GM12872 (cell line): Measurements from ENCODE around the gene AGA.

Experiments
- TF ChIP-seq, protein P1 (sequence below): IDR thresholded peaks from 3 replicates; pipeline ENCODE4 v1.5.1; 2011; ENCODE audit warnings: low read depth, mild to moderate bottlenecking, low read length, moderate library complexity; ENCODE audit not compliant: insufficient read depth

The AGA gene

DNA sequence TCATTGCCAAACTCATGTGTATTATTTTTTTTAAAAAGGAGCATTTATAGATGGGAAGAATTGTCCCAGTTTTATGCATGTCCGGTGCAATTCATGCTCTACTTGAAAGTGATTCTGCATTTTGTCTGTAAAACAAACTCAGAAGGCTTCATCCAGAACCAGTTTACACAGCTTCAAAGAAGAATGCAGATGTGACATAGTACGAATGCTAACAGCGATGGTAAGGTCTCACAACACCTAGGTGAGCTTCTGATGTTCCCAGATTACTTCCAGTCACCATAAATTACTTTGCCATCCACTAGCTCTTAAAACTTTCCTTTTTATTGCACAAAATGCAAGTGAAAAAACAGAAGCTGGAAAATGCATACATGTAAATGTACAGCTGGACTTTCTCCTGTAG lies 41.5 kb upstream of the AGA start:
- TF ChIP-seq, protein P1, sequence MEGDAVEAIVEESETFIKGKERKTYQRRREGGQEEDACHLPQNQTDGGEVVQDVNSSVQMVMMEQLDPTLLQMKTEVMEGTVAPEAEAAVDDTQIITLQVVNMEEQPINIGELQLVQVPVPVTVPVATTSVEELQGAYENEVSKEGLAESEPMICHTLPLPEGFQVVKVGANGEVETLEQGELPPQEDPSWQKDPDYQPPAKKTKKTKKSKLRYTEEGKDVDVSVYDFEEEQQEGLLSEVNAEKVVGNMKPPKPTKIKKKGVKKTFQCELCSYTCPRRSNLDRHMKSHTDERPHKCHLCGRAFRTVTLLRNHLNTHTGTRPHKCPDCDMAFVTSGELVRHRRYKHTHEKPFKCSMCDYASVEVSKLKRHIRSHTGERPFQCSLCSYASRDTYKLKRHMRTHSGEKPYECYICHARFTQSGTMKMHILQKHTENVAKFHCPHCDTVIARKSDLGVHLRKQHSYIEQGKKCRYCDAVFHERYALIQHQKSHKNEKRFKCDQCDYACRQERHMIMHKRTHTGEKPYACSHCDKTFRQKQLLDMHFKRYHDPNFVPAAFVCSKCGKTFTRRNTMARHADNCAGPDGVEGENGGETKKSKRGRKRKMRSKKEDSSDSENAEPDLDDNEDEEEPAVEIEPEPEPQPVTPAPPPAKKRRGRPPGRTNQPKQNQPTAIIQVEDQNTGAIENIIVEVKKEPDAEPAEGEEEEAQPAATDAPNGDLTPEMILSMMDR: no peak

- TF ChIP-seq, protein P1: no peak
Measured at GRCh38 chr4:177483271-177483670, 41.0 kb upstream of the AGA start.

DNA sequence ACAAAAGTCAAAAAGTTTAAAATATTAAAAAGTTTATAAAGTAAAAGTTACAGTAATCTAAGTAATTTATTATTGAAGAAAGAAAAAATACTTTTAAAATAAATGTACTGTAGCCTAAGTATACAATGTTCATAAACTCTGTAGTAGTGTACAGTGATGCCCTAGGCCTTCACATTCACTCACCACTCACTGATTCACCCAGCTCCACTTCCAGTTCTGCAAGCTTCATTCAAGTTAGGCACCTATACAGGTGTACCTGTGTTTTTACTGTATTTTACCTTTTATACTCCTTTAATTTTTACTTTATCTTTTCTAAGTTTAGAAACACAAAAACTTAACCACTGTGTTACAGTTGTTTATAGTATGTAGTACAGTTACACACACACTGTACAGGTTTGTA lies 40.1 kb upstream of the AGA start:
- TF ChIP-seq, protein P1: no peak

DNA sequence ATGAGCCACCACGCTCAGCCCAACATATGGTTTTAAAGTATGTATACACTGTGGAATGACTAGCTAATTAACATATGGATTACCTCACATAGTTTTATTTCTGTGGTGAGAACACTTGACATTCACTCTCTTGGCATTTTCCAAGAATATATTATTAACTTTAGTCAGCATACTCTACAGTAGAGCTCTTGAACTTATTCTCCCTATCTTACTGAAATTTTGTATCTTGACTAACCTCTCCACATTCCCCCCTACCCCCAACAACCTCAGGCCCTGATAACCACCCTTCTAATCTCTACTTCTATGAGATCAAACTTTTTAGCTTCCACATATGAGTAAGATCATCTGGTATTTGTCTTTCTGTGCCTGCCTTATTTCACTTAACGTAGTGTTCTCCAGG lies 38.6 kb upstream of the AGA start:
- TF ChIP-seq, protein P1: no peak

GRCh38 chr4:177479063-177479462 lies 36.8 kb upstream of the AGA start:
- TF ChIP-seq, protein P1: no peak

- TF ChIP-seq, protein P1: no peak
Measured at GRCh38 chr4:177478496-177478895, 36.3 kb upstream of the AGA start.

DNA sequence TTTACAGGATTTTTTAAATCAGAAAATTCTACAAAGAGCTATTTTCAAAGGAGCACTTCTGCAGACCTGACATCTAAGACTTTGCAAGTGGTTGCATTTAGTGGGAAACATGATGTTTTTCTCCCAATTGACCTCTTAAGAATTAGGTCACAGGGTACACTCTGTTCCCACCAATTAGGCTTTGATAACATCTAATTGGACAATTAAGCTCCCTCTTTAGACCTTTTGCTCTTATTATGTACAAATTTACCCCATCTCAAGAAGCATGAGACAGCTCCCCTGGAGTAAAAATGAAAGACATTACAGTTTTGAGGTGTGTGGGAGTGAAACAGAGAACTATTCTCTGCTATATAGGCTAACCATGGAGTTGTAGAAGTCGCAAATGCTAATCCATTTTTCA lies 31.8 kb upstream of the AGA start:
- TF ChIP-seq, protein P1: no peak

DNA sequence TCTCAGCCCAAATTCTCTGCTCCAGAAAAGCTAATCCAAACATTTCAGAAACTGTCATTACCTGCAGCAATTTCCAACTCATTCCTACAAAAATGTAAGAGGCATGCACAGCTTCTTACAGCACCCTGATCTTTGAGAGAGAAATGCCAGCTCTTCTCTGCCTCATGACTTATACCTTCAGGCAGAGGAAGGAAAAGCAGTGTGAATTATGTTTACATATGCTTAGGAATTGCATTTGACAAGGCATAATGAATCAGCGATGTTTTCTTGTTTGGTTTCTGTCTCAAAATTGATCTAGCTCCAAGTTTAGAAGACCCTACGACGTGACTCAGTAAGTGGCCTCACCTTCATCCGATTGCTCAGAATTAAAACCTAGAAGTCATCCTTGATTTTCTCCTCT lies 21.8 kb upstream of the AGA start:
- TF ChIP-seq, protein P1: no peak
